GM11168 (cell line): ENCODE results near the gene DBP.
"Not testable (repeated sequence)": the region's sequence is repeated elsewhere in the genome, so short reads cannot be mapped to it uniquely, and the experiment has no call there.

Source experiments
- in situ Hi-C: fragments of 300-500 bp; cut with MboI; formaldehyde crosslinking; loops from one replicate; pipeline ENCODE4 v1.12.0; 2022; ENCODE audit warnings: low sequenced_read_pairs; ENCODE audit not compliant: unreplicated experiment

Gene DBP

GRCh38 chr19:48644355-48644754, 7.2 kb upstream of the DBP start:
- in situ Hi-C loops: no loop called here

- in situ Hi-C loops: no loop called here
These were observed 5.7 kb upstream of the DBP start for GRCh38 chr19:48642862-48643261.

GRCh38 chr19:48641850-48642249, 4.7 kb upstream of the DBP start:
- in situ Hi-C loops: no loop called here

- in situ Hi-C loops: no loop called here
These were observed 2.5 kb upstream of the DBP start for GRCh38 chr19:48639483-48640375.

- in situ Hi-C loops: no loop called here
These were observed 1.7 kb upstream of the DBP start for GRCh38 chr19:48638831-48639381.

GRCh38 chr19:48637948-48638830, 1.0 kb upstream of the DBP start:
- in situ Hi-C loops: no loop called here

GRCh38 chr19:48637449-48637947, 319 bp upstream of the DBP start:
- in situ Hi-C loops: no loop called here

- in situ Hi-C loops: no loop called here
These were observed 967 bp downstream of the DBP start for GRCh38 chr19:48635966-48636858.

GRCh38 chr19:48635263-48635965, 1.8 kb downstream of the DBP start:
- in situ Hi-C loops: no loop called here

- in situ Hi-C loops: no loop called here
These were observed 2.5 kb downstream of the DBP start for GRCh38 chr19:48634424-48635262.

GRCh38 chr19:48634036-48634342, 3.2 kb downstream of the DBP start:
- in situ Hi-C loops: no loop called here

GRCh38 chr19:48633148-48634035, 3.8 kb downstream of the DBP start:
- in situ Hi-C loops: no loop called here

- in situ Hi-C loops: no loop called here
These were observed 4.5 kb downstream of the DBP start for GRCh38 chr19:48632692-48633147.

- in situ Hi-C loops: not testable (repeated sequence)
These were observed 4.9 kb downstream of the DBP start for GRCh38 chr19:48632286-48632685.

GRCh38 chr19:48631225-48631624, 6.0 kb downstream of the DBP start:
- in situ Hi-C loops: no loop called here

GRCh38 chr19:48630296-48631063, 6.7 kb downstream of the DBP start:
- in situ Hi-C loops: no loop called here
